ENCODE results near the gene MOAP1.
"Not testable (repeated sequence)": the region's sequence is repeated elsewhere in the genome, so short reads cannot be mapped to it uniquely, and the experiment has no call there.

Gene MOAP1

GRCh38 chr14:93184391-93185348, at the start of gene MOAP1, which contains the start of gene LYSET:
Gene MOAP1, minus strand, starts transcription at chr14:93184897. Its CDS starts 655 bp downstream, at chr14:93184242.
Gene LYSET, plus strand, starts transcription at chr14:93185317. Its CDS starts 89 bp downstream, at chr14:93185406.
- DNase-seq = peak; percentile 90

GRCh38 chr14:93233078-93233477, 48.4 kb upstream of the MOAP1 start:
- not testable (repeated sequence) for DNase-seq

GRCh38 chr14:93232159-93232558, 47.5 kb upstream of the MOAP1 start:
- DNase-seq = no peak

- no peak for DNase-seq
Measured at GRCh38 chr14:93231129-93231979, 46.7 kb upstream of the MOAP1 start.

- no peak for DNase-seq
Measured at GRCh38 chr14:93230539-93230938, 45.8 kb upstream of the MOAP1 start.

GRCh38 chr14:93228550-93228949, 43.9 kb upstream of the MOAP1 start:
- no peak for DNase-seq

GRCh38 chr14:93223565-93223964, 38.9 kb upstream of the MOAP1 start:
- DNase-seq = no peak

GRCh38 chr14:93220509-93220908, 35.8 kb upstream of the MOAP1 start:
- DNase-seq = no peak

GRCh38 chr14:93219103-93219726, 34.5 kb upstream of the MOAP1 start:
- DNase-seq = peak; percentile 33

- DNase-seq = no peak
Measured at GRCh38 chr14:93214598-93214997, 29.9 kb upstream of the MOAP1 start.

GRCh38 chr14:93212432-93212831, 27.7 kb upstream of the MOAP1 start:
- DNase-seq = no peak

- DNase-seq = no peak
Measured at GRCh38 chr14:93207468-93208308, 23.0 kb upstream of the MOAP1 start.

GRCh38 chr14:93206793-93207467, 22.2 kb upstream of the MOAP1 start, which contains the start of the genes GON7 and UBR7:
Gene GON7, minus strand, starts transcription at chr14:93207065. Its CDS starts 28 bp downstream, at chr14:93207037.
Gene UBR7, plus strand, starts transcription at chr14:93207256. Its CDS starts 36 bp downstream, at chr14:93207292.
- DNase-seq = peak; percentile 85

- DNase-seq = no peak
Measured at GRCh38 chr14:93201155-93201704, 16.5 kb upstream of the MOAP1 start.

GRCh38 chr14:93200553-93200952, 15.9 kb upstream of the MOAP1 start:
- no peak for DNase-seq

- no peak for DNase-seq
Measured at GRCh38 chr14:93199031-93199430, 14.3 kb upstream of the MOAP1 start.

GRCh38 chr14:93195316-93195999, 10.8 kb upstream of the MOAP1 start:
- DNase-seq = no peak

- no peak for DNase-seq
Measured at GRCh38 chr14:93186956-93187355, 2.3 kb upstream of the MOAP1 start.

- no peak for DNase-seq
Measured at GRCh38 chr14:93186466-93186865, 1.8 kb upstream of the MOAP1 start.

- no peak for DNase-seq
Measured at GRCh38 chr14:93185349-93185720, 638 bp upstream of the MOAP1 start.

Data from activated T-cell treated with anti-CD3 and anti-CD28 coated beads, Interleukin-2, amount 50 U/mL, for 1 hour (primary cell).